HCT116 (cell line): ENCODE results near the gene PRKCA. TPM values are rescaled to one million over a fixed set of nuclear protein-coding genes. Genes with fewer than 3 reads are reported as not detected.

ENCODE experiments used
- ATAC-seq: fragments of 200-7000 bp; cut with Tn5 transposase; 2 replicates; pipeline ENCODE4 v1.9.1; 2020; ENCODE audit warnings: mild to moderate bottlenecking, moderate library complexity
- BruUV-seq: library from RNA; stranded (reverse); fragments of 400-500 nt; replicated peaks from 2 replicates; lab custom pipeline; 2021; lab: Mats Ljungman, UMichigan
- CTCF ChIA-PET: fragments of 300-600 bp; sonication (Branson Sonifier 250); formaldehyde crosslinking; loops from one replicate; lab custom pipeline; 2021; ENCODE audit warnings: antibody characterized with exemption; lab: Charles Lee
- POLR2A ChIA-PET: fragments of 300-600, 350-600 bp; sonication (Branson Sonifier 250); formaldehyde crosslinking; loops from one replicate; lab custom pipeline; 2021; ENCODE audit warnings: antibody characterized with exemption; lab: Charles Lee
- RAD21 ChIA-PET, 2 experiments: fragments of 300-600 bp; sonication (Branson Sonifier 250); formaldehyde crosslinking; loops; one replicate each; lab custom pipeline; 2023; ENCODE audit warnings: low total read pairs in 2 of 2; ENCODE audit not compliant: uncharacterized antibody in 2 of 2, unreplicated experiment in 2 of 2, low non-redundant PET in 1 of 2; lab: Charles Lee
- DNase-seq: peaks from one replicate; pipeline ENCODE4 v3.0.0-alpha.2; 2010; ENCODE audit warnings: low read depth, low spot score
- H2AFZ ChIP-seq: fragments of 200-600 bp; shearing (Covaris generic), sonication (generic); 2 replicates; pipeline ENCODE4 v1.6.1; 2017; ENCODE audit warnings: low read depth, mixed run types, mixed read lengths, antibody characterized with exemption, low read length; ENCODE audit not compliant: poor library complexity, severe bottlenecking
- H3K27ac ChIP-seq: 2 replicates; pipeline ENCODE4 v1.5.1; 2012; ENCODE audit warnings: low read depth, low read length
- H3K27me3 ChIP-seq: fragments of 200-600 bp; sonication (generic); 2 replicates; pipeline ENCODE4 v1.6.1; 2016; ENCODE audit warnings: mixed run types, low read length, mixed read lengths; ENCODE audit not compliant: insufficient read depth
- H3K36me3 ChIP-seq, 2 experiments: fragments of 200-500 bp in 1 of 2; fragments of 200-600 bp in 1 of 2; sonication (Bioruptor generic) in 1 of 2; sonication (generic) in 1 of 2; 2 replicates each; pipeline versions ENCODE4 v1.5.1 to v1.6.1; 2014 to 2016; ENCODE audit warnings: low read length in 2 of 2, inconsistent platforms in 1 of 2, mixed read lengths in 1 of 2, mixed run types in 1 of 2; ENCODE audit not compliant: insufficient read depth in 2 of 2, control insufficient read depth in 1 of 2
- H3K4me1 ChIP-seq, 2 experiments: fragments of 200-600 bp in 1 of 2; sonication (generic) in 1 of 2; 2 replicates each; pipeline versions ENCODE4 v1.5.1 to v1.6.1; 2012 to 2017; ENCODE audit warnings: low read length in 2 of 2, inconsistent platforms in 1 of 2, mild to moderate bottlenecking in 1 of 2, mixed read lengths in 1 of 2, mixed run types in 1 of 2, moderate library complexity in 1 of 2; ENCODE audit not compliant: insufficient read depth in 2 of 2, control insufficient read depth in 1 of 2
- H3K4me2 ChIP-seq: fragments of 200-600 bp; sonication (generic); 2 replicates; pipeline ENCODE4 v1.6.1; 2017; ENCODE audit warnings: mixed run types, low read length, mixed read lengths
- H3K4me3 ChIP-seq, 2 experiments: fragments of 200-600 bp in 1 of 2; sonication (generic) in 1 of 2; replicated peaks in 1 of 2; 2 replicates each; pipeline ENCODE4 v1.5.1; 2011 to 2016; ENCODE audit warnings: low read length in 2 of 2, control low read depth in 1 of 2, low read depth in 1 of 2, mild to moderate bottlenecking in 1 of 2, mixed read lengths in 1 of 2, mixed run types in 1 of 2
- H3K79me2 ChIP-seq: fragments of 200-600 bp; sonication (generic); 2 replicates; pipeline ENCODE4 v1.6.1; 2017; ENCODE audit warnings: mild to moderate bottlenecking, mixed run types, low read length, moderate library complexity, mixed read lengths; ENCODE audit not compliant: insufficient read depth
- H3K9ac ChIP-seq: fragments of 200-600 bp; sonication (generic); 2 replicates; pipeline ENCODE4 v1.6.1; 2016; ENCODE audit warnings: low read length, mixed read lengths
- H3K9me2 ChIP-seq: fragments of 200-600 bp; sonication (generic), shearing (Covaris generic); 2 replicates; pipeline ENCODE4 v1.6.1; 2017; ENCODE audit warnings: mixed run types, mild to moderate bottlenecking, moderate library complexity; ENCODE audit not compliant: insufficient read depth
- H3K9me3 ChIP-seq, 2 experiments: fragments of 200-500 bp in 1 of 2; fragments of 200-600 bp in 1 of 2; sonication (Bioruptor generic) in 1 of 2; sonication (generic) in 1 of 2; 2 replicates each; pipeline ENCODE4 v1.6.1; 2014 to 2017; ENCODE audit warnings: low read length in 2 of 2, mixed read lengths in 2 of 2, inconsistent platforms in 1 of 2, low read depth in 1 of 2, mild to moderate bottlenecking in 1 of 2, mixed run types in 1 of 2, moderate library complexity in 1 of 2; ENCODE audit not compliant: control insufficient read depth in 1 of 2, insufficient read depth in 1 of 2
- H4K20me1 ChIP-seq: fragments of 200-600 bp; sonication (generic), shearing (Covaris generic); 2 replicates; pipeline ENCODE4 v1.6.1; 2017; ENCODE audit warnings: mixed run types, mild to moderate bottlenecking, moderate library complexity; ENCODE audit not compliant: insufficient read depth
- EZH2phosphoT487 ChIP-seq: fragments of 200-600 bp; IDR thresholded peaks from 2 replicates; pipeline ENCODE4 v1.6.1; 2018; ENCODE audit warnings: antibody characterized with exemption, borderline replicate concordance
- FOSL1 ChIP-seq: IDR thresholded peaks from 2 replicates; pipeline ENCODE4 v1.6.1; 2012; ENCODE audit warnings: low read depth
- JUND ChIP-seq: IDR thresholded peaks from 2 replicates; pipeline ENCODE4 v1.6.1; 2012
- POLR2AphosphoS5 ChIP-seq: IDR thresholded peaks from 2 replicates; pipeline ENCODE4 v1.6.1; 2011; ENCODE audit warnings: mild to moderate bottlenecking, low read depth, low read length, moderate library complexity
- SIN3A ChIP-seq: IDR thresholded peaks from 2 replicates; pipeline ENCODE4 v1.6.1; 2012; ENCODE audit warnings: low read depth
- SRF ChIP-seq: IDR thresholded peaks from 2 replicates; pipeline ENCODE4 v1.6.1; 2012; ENCODE audit warnings: low read depth
- YY1 ChIP-seq: IDR thresholded peaks from 2 replicates; pipeline ENCODE4 v1.6.1; 2011; ENCODE audit warnings: low read length, low read depth, moderate library complexity, mild to moderate bottlenecking; ENCODE audit not compliant: insufficient replicate concordance; ENCODE audit errors: extremely low read depth
- ZFX ChIP-seq: fragments of 450-650 bp; IDR thresholded peaks from 2 replicates; pipeline ENCODE4 v1.6.1; 2017
- ZNF274 ChIP-seq: fragments of 200-500 bp; sonication (Bioruptor generic); IDR thresholded peaks from 2 replicates; pipeline ENCODE4 v1.6.1; 2014; ENCODE audit warnings: mild to moderate bottlenecking, low read depth, low read length, inconsistent platforms
- intact Hi-C: fragments of 100-400 bp; cut with micrococcal nuclease; formaldehyde crosslinking; loops from 2 replicates; pipeline ENCODE4 v1.10.0; 2022
- total RNA-seq: library from RNA; stranded (reverse); gene quantifications from one replicate; pipeline ENCODE4 v1.2.1, GENCODE V29; 2021; ENCODE audit not compliant: unreplicated experiment
- TF ChIP-seq, protein P1 (sequence below): IDR thresholded peaks from 2 replicates; pipeline ENCODE4 v1.6.1; 2012
- TF ChIP-seq, protein P2 (sequence below), 3 experiments: fragments of 200-600 bp in 1 of 3; sonication (generic) in 1 of 3; IDR thresholded peaks in 2 of 3; conservative IDR thresholded peaks in 1 of 3; 2 replicates each; pipeline ENCODE4 v1.5.1; 2012 to 2017; ENCODE audit warnings: low read depth in 2 of 3, low read length in 2 of 3, antibody characterized with exemption in 1 of 3, borderline replicate concordance in 1 of 3, control low read depth in 1 of 3, mild to moderate bottlenecking in 1 of 3, mixed read lengths in 1 of 3, mixed run types in 1 of 3, moderate library complexity in 1 of 3; ENCODE audit not compliant: insufficient read depth in 1 of 3
- TF ChIP-seq, protein P3 (sequence below): IDR thresholded peaks from 2 replicates; pipeline ENCODE4 v1.6.1; 2011; ENCODE audit warnings: mild to moderate bottlenecking, low read length, moderate library complexity; ENCODE audit not compliant: insufficient replicate concordance; ENCODE audit errors: extremely low read depth

The PRKCA gene
- total RNA-seq, 1 experiment from 2014 or later: 18.8 TPM

DNA sequence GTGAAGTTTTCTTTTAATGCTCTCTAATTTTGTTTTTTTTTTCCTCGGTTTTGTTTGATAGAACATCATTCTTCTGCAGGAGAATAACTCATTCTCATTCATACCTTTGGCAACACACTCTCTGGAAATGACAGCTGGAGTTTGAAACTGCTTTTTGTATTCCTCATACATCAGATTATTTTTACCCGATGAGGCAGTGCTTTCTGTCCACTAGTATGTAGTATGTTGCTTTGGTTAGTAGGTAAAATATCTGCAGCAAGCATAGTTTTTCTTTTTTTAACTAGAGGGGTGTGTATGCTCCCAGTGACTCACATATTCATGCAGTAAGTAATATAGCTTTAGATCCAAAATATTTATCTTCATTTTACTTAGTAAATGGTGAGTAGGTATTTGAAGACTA, 6.4 kb downstream of the PRKCA start:
- Histone ChIP-seq H3K27me3 (no peaks in the 10 kb centered on the region), H3K36me3 (no peaks in the 10 kb centered on the region), H3K9me2 (no peaks in the 10 kb centered on the region), H3K4me2 (no peak overlapping the region), H3K9ac (no peak overlapping the region), H3K27ac (no peak overlapping the region), H3K9me3 (no peaks in the 10 kb centered on the region), H3K79me2 (no peaks in the 10 kb centered on the region), H3K4me3 (no peak overlapping the region)
- ATAC-seq: no peak
- ChIA-PET RAD21 (no interaction called here), POLR2A (no interaction called here)
- BruUV-seq: no TSS peak
- intact Hi-C loops: no loop called here
- TF ChIP-seq JUND (no peak), SRF (no peak)
- TF ChIP-seq, protein P1, sequence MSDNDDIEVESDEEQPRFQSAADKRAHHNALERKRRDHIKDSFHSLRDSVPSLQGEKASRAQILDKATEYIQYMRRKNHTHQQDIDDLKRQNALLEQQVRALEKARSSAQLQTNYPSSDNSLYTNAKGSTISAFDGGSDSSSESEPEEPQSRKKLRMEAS: no peak
- TF ChIP-seq, all 23 proteins: peak for 0
- DNase-seq: no peak
- Histone ChIP-seq H4K20me1 (no peaks in the 10 kb centered on the region), H2AFZ (no peak overlapping the region), H3K4me1 (peaks cover 3 to 6% of the 10 kb centered on the region in 2 experiments; a peak in 3 of 4 replicates)
- CTCF ChIA-PET: no interaction called here

DNA sequence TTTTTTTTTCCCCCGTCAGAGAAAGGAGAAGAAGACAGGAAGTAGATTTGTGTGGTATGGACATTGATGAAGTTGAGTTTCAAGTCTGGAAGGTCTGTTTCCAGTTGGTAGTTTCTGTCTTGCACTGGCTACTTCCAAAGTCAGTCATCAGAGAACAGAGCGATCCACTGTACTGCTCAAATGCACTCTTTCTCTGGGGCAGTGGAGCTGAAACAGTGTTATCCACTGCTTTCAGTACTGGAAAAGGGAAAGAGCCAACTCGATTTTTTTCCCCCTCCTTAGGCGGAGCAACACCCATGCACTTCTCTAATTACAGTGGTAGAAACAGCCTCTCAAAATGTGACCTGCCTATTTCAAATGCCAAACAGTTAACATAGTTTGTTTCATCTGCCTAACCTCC, 7.4 kb downstream of the PRKCA start:
- intact Hi-C loops: no loop called here
- no peaks in the 10 kb centered on the region for H3K9me2 ChIP-seq
- ChIA-PET RAD21 (no interaction called here), CTCF (interaction anchor here (0.8 to 1.2 kb wide), 2 partner anchors 12 to 340 kb away, joined by 3 to 6 read pairs; no protein-coding TSS in a partner anchor), POLR2A (no interaction called here)
- H3K27ac ChIP-seq: no peak overlapping the region
- H3K36me3 ChIP-seq: no peaks in the 10 kb centered on the region
- no peak overlapping the region for H3K4me3 ChIP-seq
- ATAC-seq: no peak
- no peak overlapping the region for H3K9ac ChIP-seq
- BruUV-seq: no TSS peak
- no peaks in the 10 kb centered on the region for H3K4me1 ChIP-seq
- no peak overlapping the region for H2AFZ ChIP-seq
- no peaks in the 10 kb centered on the region for H4K20me1 ChIP-seq
- no peaks in the 10 kb centered on the region for H3K79me2 ChIP-seq
- H3K9me3 ChIP-seq: no peaks in the 10 kb centered on the region
- H3K4me2 ChIP-seq: no peak overlapping the region
- H3K27me3 ChIP-seq: no peaks in the 10 kb centered on the region
- DNase-seq: no peak
- TF ChIP-seq, protein P2, sequence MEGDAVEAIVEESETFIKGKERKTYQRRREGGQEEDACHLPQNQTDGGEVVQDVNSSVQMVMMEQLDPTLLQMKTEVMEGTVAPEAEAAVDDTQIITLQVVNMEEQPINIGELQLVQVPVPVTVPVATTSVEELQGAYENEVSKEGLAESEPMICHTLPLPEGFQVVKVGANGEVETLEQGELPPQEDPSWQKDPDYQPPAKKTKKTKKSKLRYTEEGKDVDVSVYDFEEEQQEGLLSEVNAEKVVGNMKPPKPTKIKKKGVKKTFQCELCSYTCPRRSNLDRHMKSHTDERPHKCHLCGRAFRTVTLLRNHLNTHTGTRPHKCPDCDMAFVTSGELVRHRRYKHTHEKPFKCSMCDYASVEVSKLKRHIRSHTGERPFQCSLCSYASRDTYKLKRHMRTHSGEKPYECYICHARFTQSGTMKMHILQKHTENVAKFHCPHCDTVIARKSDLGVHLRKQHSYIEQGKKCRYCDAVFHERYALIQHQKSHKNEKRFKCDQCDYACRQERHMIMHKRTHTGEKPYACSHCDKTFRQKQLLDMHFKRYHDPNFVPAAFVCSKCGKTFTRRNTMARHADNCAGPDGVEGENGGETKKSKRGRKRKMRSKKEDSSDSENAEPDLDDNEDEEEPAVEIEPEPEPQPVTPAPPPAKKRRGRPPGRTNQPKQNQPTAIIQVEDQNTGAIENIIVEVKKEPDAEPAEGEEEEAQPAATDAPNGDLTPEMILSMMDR (IDR thresholded peaks at IDR 0.05 in 2 of 3, conservative IDR thresholded peaks at IDR 0.05 in 1 of 3; ENCODE audit: borderline replicate concordance in 1 of 3, insufficient read depth in 1 of 3, low read depth in 2 of 3, low read length in 2 of 3): no peak
- TF ChIP-seq SIN3A (no peak), EZH2phosphoT487 (no peak), FOSL1 (no peak), POLR2AphosphoS5 (no peak), YY1 (no peak), ZFX (no peak), ZNF274 (no peak)
- TF ChIP-seq, protein P3, sequence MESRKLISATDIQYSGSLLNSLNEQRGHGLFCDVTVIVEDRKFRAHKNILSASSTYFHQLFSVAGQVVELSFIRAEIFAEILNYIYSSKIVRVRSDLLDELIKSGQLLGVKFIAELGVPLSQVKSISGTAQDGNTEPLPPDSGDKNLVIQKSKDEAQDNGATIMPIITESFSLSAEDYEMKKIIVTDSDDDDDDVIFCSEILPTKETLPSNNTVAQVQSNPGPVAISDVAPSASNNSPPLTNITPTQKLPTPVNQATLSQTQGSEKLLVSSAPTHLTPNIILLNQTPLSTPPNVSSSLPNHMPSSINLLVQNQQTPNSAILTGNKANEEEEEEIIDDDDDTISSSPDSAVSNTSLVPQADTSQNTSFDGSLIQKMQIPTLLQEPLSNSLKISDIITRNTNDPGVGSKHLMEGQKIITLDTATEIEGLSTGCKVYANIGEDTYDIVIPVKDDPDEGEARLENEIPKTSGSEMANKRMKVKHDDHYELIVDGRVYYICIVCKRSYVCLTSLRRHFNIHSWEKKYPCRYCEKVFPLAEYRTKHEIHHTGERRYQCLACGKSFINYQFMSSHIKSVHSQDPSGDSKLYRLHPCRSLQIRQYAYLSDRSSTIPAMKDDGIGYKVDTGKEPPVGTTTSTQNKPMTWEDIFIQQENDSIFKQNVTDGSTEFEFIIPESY: no peak
- TF ChIP-seq, protein P1: no peak
